OCI-LY7 (cell line): ENCODE measurements around the gene ARHGAP26. TPM values are rescaled to one million over a fixed set of nuclear protein-coding genes. Genes with fewer than 3 reads are reported as not detected.

Experiments
- BruUV-seq: library from RNA; stranded (reverse); fragments of 400-500 nt; replicated peaks from 2 replicates; lab custom pipeline; 2021; lab: Mats Ljungman, UMichigan
- CTCF ChIA-PET: fragments of 300-600 bp; sonication (Branson Sonifier 250); formaldehyde crosslinking; loops from one replicate; lab custom pipeline; 2022; ENCODE audit warnings: antibody characterized with exemption; ENCODE audit not compliant: unreplicated experiment; lab: Charles Lee
- POLR2A ChIA-PET: fragments of 300-600 bp; sonication (Branson Sonifier 250); formaldehyde crosslinking; loops from one replicate; lab custom pipeline; 2022; ENCODE audit warnings: antibody characterized with exemption; lab: Charles Lee
- DNase-seq: peaks from one replicate; pipeline ENCODE4 v3.0.0-alpha.2; 2015; ENCODE audit warnings: low spot score
- H2AFZ ChIP-seq: fragments of 200-600 bp; sonication (generic), shearing (Covaris generic); 2 replicates; pipeline ENCODE4 v1.6.1; 2014; ENCODE audit warnings: mild to moderate bottlenecking, antibody characterized with exemption, low read length, moderate library complexity
- H3K27ac ChIP-seq: fragments of 200-600 bp; sonication (generic); 2 replicates; pipeline ENCODE4 v1.5.1; 2014; ENCODE audit warnings: mixed run types, low read depth, mild to moderate bottlenecking, moderate library complexity, low read length, inconsistent platforms; ENCODE audit not compliant: poor library complexity, severe bottlenecking
- H3K36me3 ChIP-seq: fragments of 200-600 bp; sonication (generic); 2 replicates; pipeline ENCODE4 v1.6.1; 2014; ENCODE audit warnings: mild to moderate bottlenecking, antibody characterized with exemption, low read length, moderate library complexity, mixed read lengths; ENCODE audit not compliant: insufficient read depth
- H3K4me1 ChIP-seq: fragments of 200-600 bp; sonication (generic); 2 replicates; pipeline ENCODE4 v1.5.1; 2014; ENCODE audit warnings: mild to moderate bottlenecking, low read length; ENCODE audit not compliant: insufficient read depth, poor library complexity, severe bottlenecking
- H3K4me2 ChIP-seq: fragments of 200-600 bp; sonication (generic); 2 replicates; pipeline ENCODE4 v1.6.1; 2014; ENCODE audit warnings: mild to moderate bottlenecking, low read length
- H3K4me3 ChIP-seq: fragments of 200-600 bp; sonication (generic); 2 replicates; pipeline ENCODE4 v1.5.1; 2014; ENCODE audit warnings: mild to moderate bottlenecking, low read depth, low read length; ENCODE audit not compliant: poor library complexity, severe bottlenecking
- H3K79me2 ChIP-seq: fragments of 200-600 bp; sonication (generic); 2 replicates; pipeline ENCODE4 v1.6.1; 2016; ENCODE audit warnings: low read depth, mild to moderate bottlenecking, low read length, moderate library complexity, mixed read lengths; ENCODE audit not compliant: insufficient read depth
- H3K9me2 ChIP-seq: fragments of 200-600 bp; sonication (generic); 2 replicates; pipeline ENCODE4 v1.6.1; 2016; ENCODE audit warnings: mild to moderate bottlenecking, low read length, mixed read lengths; ENCODE audit not compliant: insufficient read depth
- H3K9me3 ChIP-seq: fragments of 200-600 bp; sonication (generic); 2 replicates; pipeline ENCODE4 v1.6.1; 2014; ENCODE audit warnings: mild to moderate bottlenecking, mixed run types, low read length, mixed read lengths
- H4K20me1 ChIP-seq: fragments of 200-600 bp; sonication (generic); 2 replicates; pipeline ENCODE4 v1.6.1; 2014; ENCODE audit warnings: mild to moderate bottlenecking, antibody characterized with exemption, low read length, moderate library complexity, mixed read lengths; ENCODE audit not compliant: insufficient read depth
- EZH2phosphoT487 ChIP-seq: fragments of 200-600 bp; sonication (generic); IDR thresholded peaks from 2 replicates; pipeline ENCODE4 v1.6.1; 2018; ENCODE audit warnings: low read depth, borderline replicate concordance, mild to moderate bottlenecking, mixed run types, antibody characterized with exemption, low read length, moderate library complexity, mixed read lengths
- intact Hi-C: fragments of 100-400 bp; cut with micrococcal nuclease; formaldehyde crosslinking; loops from one replicate; pipeline ENCODE4 v1.10.0; 2022; ENCODE audit not compliant: unreplicated experiment
- total RNA-seq, 2 experiments: library from RNA; depleted of rRNA in 1 of 2; stranded (reverse); fragments of >200 nt in 1 of 2; shearing (Covaris generic) in 1 of 2; gene quantifications; 2 replicates each; pipeline ENCODE4 v1.2.3, GENCODE V29; 2014 to 2022
- TF ChIP-seq, protein P1 (sequence below): fragments of 200-600 bp; sonication (generic); conservative IDR thresholded peaks from 2 replicates; pipeline ENCODE4 v1.5.1; 2014; ENCODE audit warnings: mild to moderate bottlenecking, antibody characterized with exemption, low read length, moderate library complexity, mixed read lengths

ARHGAP26 gene
- total RNA-seq, 2 experiments from 2014 or later = 7.0 to 19.1 TPM

DNA sequence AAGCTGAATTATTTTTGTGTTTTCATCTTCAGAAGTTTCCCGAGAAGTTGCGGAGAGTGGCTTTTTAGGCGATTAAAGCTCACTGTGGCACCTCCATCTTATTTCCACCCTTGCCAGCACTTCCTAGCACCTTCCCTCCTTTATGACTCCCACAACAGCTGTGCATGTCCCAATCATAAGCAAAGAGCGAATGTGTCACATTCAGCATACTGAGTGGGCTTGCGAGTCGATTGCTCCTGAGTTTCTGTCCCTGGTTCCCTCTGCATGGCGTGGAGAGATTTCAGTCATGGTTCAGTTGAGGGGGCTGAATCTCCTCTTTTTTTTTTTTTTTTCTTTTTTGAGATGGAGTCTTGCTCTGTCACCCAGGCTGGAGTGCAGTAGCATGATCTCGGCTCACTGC, 144.9 kb downstream of the ARHGAP26 start:
- Histone ChIP-seq H3K79me2 (no peaks in the 10 kb centered on the region), H3K4me2 (no peak overlapping the region), H3K36me3 (no peaks in the 10 kb centered on the region), H3K4me1 (peaks cover 10% of the 10 kb centered on the region), H3K27ac (no peak overlapping the region), H4K20me1 (no peaks in the 10 kb centered on the region), H3K9me3 (no peaks in the 10 kb centered on the region), H3K9me2 (no peaks in the 10 kb centered on the region), H2AFZ (no peak overlapping the region), H3K4me3 (no peak overlapping the region)
- CTCF ChIA-PET = no interaction called here
- intact Hi-C loops = no loop called here
- BruUV-seq = no TSS peak
- no peak for DNase-seq
- POLR2A ChIA-PET = interaction anchor here (0.7 kb wide), 2 partner anchors 152 to 903 kb away, joined by 3 to 4 read pairs; no protein-coding TSS in a partner anchor
- TF ChIP-seq EZH2phosphoT487 = no peak
- TF ChIP-seq, protein P1, sequence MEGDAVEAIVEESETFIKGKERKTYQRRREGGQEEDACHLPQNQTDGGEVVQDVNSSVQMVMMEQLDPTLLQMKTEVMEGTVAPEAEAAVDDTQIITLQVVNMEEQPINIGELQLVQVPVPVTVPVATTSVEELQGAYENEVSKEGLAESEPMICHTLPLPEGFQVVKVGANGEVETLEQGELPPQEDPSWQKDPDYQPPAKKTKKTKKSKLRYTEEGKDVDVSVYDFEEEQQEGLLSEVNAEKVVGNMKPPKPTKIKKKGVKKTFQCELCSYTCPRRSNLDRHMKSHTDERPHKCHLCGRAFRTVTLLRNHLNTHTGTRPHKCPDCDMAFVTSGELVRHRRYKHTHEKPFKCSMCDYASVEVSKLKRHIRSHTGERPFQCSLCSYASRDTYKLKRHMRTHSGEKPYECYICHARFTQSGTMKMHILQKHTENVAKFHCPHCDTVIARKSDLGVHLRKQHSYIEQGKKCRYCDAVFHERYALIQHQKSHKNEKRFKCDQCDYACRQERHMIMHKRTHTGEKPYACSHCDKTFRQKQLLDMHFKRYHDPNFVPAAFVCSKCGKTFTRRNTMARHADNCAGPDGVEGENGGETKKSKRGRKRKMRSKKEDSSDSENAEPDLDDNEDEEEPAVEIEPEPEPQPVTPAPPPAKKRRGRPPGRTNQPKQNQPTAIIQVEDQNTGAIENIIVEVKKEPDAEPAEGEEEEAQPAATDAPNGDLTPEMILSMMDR = no peak

- Histone ChIP-seq H3K9me3 (no peaks in the 10 kb centered on the region), H3K9me2 (no peaks in the 10 kb centered on the region), H2AFZ (no peak overlapping the region), H4K20me1 (no peaks in the 10 kb centered on the region), H3K4me2 (0 out of 2 replicates have a peak overlapping the region, but pooled peaks have one; percentile 19), H3K79me2 (no peaks in the 10 kb centered on the region), H3K27ac (no peak overlapping the region), H3K36me3 (no peaks in the 10 kb centered on the region), H3K4me1 (peaks cover 10% of the 10 kb centered on the region), H3K4me3 (no peak overlapping the region)
- intact Hi-C loops = no loop called here
- CTCF ChIA-PET = no interaction called here
- peak; percentile 55 for DNase-seq
- no TSS peak for BruUV-seq
- TF ChIP-seq, protein P1 = peak; percentile 77
- no peak for TF ChIP-seq EZH2phosphoT487
- POLR2A ChIA-PET = interaction anchor here (0.7 to 1.0 kb wide), 2 partner anchors 60 to 152 kb away, joined by 3 to 4 read pairs; no protein-coding TSS in a partner anchor
Observed at GRCh38 chr5:142915813-142916424, 145.7 kb downstream of the ARHGAP26 start.

DNA sequence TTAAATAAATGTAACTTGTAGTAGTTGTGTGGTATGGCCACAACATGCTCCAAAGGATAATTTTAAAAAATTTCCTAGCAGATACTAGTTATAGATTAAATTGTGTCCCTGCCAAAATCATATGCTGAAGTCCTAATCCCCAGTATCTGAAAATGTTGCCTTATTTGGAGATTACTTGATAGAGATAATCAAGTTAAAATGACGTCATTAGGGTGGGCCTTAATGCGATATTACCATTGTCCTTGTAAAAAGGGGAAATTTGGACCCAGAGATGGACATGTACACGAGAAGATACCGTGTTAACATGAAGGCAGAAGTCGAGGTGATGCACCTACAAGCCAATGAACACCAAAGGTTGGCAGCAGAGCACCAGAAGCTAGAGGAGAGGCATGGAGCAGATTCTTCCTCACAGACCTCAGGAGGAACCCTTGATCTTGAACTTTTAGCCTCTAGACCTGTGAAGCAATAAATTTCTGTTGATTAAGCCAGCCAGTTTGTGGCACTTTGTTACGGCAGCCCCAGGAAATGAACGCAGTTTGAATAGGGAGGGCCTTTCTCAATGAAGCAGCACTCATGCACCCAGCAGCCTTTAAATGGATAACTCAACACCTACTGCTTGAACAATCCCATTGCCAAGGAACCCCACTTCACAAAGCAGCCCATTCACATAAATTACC, 148.9 kb downstream of the ARHGAP26 start:
- DNase-seq = no peak
- no TSS peak for BruUV-seq
- POLR2A ChIA-PET = no interaction called here
- CTCF ChIA-PET = no interaction called here
- Histone ChIP-seq H3K9me2 (no peaks in the 10 kb centered on the region), H3K79me2 (no peaks in the 10 kb centered on the region), H3K4me2 (no peak overlapping the region), H4K20me1 (no peaks in the 10 kb centered on the region), H3K9me3 (no peaks in the 10 kb centered on the region), H3K36me3 (no peaks in the 10 kb centered on the region), H2AFZ (no peak overlapping the region), H3K27ac (no peak overlapping the region), H3K4me3 (no peak overlapping the region), H3K4me1 (peaks cover 10% of the 10 kb centered on the region)
- TF ChIP-seq, protein P1 = no peak
- TF ChIP-seq EZH2phosphoT487 = no peak
- intact Hi-C loops = no loop called here
